Measurements from ENCODE around the gene CAPS2.

DNA sequence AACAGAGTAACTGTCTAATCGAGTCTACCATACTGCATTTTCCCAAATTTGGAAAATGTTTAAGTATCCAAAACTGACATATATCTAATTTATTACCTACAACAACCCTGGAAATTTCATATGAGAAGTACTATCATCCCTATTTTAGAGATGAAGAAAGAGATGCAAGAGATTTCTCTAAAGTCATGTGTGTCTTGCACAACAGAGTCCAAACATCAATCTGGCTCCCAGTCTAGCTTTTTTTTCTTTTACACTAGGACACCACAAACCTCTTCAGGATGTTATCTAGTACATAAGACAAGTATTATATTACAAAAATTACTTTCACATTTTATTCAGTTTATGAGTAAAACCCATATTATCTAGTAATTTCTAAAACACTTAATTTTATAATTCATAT lies 39.1 kb downstream of the CAPS2 start:
- TF ChIP-seq, protein P1, sequence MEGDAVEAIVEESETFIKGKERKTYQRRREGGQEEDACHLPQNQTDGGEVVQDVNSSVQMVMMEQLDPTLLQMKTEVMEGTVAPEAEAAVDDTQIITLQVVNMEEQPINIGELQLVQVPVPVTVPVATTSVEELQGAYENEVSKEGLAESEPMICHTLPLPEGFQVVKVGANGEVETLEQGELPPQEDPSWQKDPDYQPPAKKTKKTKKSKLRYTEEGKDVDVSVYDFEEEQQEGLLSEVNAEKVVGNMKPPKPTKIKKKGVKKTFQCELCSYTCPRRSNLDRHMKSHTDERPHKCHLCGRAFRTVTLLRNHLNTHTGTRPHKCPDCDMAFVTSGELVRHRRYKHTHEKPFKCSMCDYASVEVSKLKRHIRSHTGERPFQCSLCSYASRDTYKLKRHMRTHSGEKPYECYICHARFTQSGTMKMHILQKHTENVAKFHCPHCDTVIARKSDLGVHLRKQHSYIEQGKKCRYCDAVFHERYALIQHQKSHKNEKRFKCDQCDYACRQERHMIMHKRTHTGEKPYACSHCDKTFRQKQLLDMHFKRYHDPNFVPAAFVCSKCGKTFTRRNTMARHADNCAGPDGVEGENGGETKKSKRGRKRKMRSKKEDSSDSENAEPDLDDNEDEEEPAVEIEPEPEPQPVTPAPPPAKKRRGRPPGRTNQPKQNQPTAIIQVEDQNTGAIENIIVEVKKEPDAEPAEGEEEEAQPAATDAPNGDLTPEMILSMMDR (IDR thresholded peaks at IDR 0.05) = no peak
- TF ChIP-seq POLR2A (IDR thresholded peaks at IDR 0.05) = no peak

Data from uterus (tissue), 2 donors.